Loucy (cell line): ENCODE data around the gene HTR3D.
"Not testable (repeated sequence)": the region's sequence is repeated elsewhere in the genome, so short reads cannot be mapped to it uniquely, and the experiment has no call there.

ENCODE experiments used
- EZH2phosphoT487 ChIP-seq: fragments of 200-600 bp; IDR thresholded peaks from 2 replicates; pipeline ENCODE4 v1.6.1; 2018; ENCODE audit warnings: antibody characterized with exemption, mild to moderate bottlenecking, moderate library complexity, borderline replicate concordance
- TF ChIP-seq, protein P1 (sequence below): fragments of 200-600 bp; sonication (generic); conservative IDR thresholded peaks from 2 replicates; pipeline ENCODE4 v1.5.1; 2014; ENCODE audit warnings: mild to moderate bottlenecking, antibody characterized with exemption, low read length

DNA sequence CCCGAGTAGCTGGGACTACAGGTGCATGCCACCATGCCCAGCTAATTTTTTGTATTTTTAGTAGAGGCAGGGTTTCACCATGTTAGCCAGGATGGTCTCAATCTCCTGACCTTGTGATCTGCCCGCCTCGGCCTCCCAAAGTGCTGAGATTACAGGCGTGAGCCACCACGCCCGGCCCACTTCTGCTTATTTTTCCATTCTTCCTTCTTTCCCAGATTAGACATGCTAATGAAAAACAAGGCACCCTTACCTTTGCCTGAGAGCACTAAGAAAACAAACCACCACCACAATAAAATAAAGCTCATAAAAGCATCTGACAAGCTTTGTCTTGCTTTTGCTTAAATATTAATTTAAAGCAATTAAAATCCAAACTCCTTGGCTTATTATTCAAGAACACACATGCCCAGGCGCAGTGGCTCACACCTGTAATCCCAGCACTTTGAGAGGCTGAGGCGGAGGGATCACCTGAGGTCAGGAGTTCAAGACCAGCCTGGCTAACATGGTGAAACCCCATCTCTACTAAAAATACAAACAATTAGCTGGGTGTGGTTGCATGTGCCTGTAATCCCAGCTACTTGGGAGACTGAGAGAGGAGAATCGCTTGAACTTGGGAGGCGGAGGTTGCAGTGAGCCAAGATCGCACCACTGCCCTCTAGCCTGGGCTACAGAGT is 24.3 kb upstream of the HTR3D start:
- TF ChIP-seq, protein P1, sequence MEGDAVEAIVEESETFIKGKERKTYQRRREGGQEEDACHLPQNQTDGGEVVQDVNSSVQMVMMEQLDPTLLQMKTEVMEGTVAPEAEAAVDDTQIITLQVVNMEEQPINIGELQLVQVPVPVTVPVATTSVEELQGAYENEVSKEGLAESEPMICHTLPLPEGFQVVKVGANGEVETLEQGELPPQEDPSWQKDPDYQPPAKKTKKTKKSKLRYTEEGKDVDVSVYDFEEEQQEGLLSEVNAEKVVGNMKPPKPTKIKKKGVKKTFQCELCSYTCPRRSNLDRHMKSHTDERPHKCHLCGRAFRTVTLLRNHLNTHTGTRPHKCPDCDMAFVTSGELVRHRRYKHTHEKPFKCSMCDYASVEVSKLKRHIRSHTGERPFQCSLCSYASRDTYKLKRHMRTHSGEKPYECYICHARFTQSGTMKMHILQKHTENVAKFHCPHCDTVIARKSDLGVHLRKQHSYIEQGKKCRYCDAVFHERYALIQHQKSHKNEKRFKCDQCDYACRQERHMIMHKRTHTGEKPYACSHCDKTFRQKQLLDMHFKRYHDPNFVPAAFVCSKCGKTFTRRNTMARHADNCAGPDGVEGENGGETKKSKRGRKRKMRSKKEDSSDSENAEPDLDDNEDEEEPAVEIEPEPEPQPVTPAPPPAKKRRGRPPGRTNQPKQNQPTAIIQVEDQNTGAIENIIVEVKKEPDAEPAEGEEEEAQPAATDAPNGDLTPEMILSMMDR: not testable (repeated sequence)
- TF ChIP-seq EZH2phosphoT487: not testable (repeated sequence)
